HG02610 (cell line): Measurements from ENCODE around the gene CPEB1.
"Not testable (repeated sequence)": the region's sequence is repeated elsewhere in the genome, so short reads cannot be mapped to it uniquely, and the experiment has no call there.

Source experiments
- ATAC-seq: cut with Tn5 transposase; IDR thresholded peaks from one replicate; pipeline ENCODE4 v1.9.1; 2021; ENCODE audit warnings: mild to moderate bottlenecking, moderate library complexity; ENCODE audit not compliant: unreplicated experiment

CPEB1 gene

GRCh38 chr15:82649226-82649999, 2.2 kb upstream of the CPEB1 start:
- ATAC-seq, result no peak

DNA sequence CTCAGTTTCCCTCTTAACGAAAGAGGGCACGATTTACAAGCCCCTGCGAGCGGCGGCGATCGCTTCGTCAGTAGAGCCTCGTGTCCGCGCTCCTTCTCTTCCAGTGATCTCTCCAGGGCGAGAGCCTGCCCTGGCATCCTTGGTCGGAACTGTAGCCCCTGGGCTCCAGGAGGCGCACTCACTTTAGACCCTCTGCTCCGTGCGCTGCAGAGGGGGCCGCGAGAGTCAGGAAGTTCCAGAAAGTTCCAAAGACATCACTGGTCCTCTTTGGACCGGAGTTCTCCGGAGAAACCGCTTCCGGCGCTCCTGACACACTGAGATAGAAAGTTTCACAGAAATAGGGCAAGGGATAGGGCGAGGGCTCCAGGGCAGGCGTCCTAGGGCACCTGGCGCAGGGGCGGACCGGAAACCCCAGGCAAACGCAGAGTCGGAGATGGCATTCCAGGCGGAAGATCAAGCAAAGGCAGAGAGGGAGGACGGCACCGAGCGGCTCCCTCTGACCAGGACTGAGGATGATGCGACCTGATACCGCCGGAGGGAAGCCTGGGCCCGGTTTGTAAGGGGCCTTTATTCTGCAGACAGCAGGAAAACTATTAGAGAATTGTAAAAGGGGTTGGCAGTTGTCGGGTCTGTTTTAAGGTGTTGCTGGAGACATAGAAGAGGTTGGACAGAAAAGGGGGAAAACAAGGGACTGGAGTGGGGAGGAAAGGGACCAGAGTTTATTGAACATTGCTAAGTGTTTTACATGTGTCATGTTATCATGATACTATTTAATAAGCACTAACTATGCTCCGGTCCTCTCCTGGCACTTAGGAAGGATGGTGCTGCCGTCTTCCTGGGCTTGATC, 1.3 kb upstream of the CPEB1 start:
- no peak for ATAC-seq

DNA sequence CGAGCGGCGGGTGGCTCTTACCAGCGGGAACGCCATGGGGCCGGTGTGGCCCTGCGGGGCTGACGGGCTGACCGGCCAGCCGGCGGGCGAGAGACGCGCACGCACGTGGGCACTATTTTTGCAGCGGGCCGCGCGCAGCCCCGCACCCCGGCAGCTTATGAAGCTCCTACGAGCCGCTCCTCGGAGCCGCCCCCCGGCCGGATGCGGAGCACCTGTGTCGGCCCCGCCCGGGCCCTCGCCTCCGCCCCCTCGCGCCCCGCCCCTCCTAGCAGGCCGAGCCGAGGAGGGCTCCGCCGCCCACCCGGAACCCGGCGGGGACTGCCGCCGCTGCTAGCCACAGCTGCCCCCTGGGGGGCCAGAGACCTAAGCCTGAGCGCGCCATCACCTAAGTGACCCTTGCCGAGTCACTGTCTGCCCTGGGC, 683 bp upstream of the CPEB1 start:
- no peak for ATAC-seq

GRCh38 chr15:82646250-82647044, 716 bp downstream of the CPEB1 start:
- no peak for ATAC-seq

- not testable (repeated sequence) for ATAC-seq
Observed at GRCh38 chr15:82644967-82645852, 2.0 kb downstream of the CPEB1 start.

GRCh38 chr15:82643992-82644391, 3.2 kb downstream of the CPEB1 start:
- no peak for ATAC-seq

DNA sequence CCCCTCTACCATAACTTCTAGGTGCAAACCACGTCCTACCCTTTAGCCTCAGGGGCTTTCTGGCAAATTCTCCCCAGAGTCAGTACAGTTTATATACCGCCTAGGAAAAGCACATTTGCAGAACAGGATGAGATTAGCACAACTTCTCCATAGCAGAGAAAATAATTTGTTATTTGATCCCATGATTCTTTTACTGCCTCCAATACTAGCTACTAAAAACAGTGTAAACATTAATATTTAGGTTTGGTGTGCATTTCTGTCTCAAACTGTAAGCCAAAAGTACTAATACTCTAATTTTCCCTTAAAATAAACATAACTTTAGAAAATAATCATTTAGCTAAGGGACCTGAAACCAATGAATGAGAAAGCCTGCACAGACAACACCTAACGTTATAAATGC, 4.5 kb downstream of the CPEB1 start:
- ATAC-seq, result no peak

GRCh38 chr15:82641129-82641798, 5.9 kb downstream of the CPEB1 start:
- no peak for ATAC-seq

- ATAC-seq, result no peak
Observed at GRCh38 chr15:82640672-82641071, 6.5 kb downstream of the CPEB1 start.

- ATAC-seq, result no peak
Observed at GRCh38 chr15:82635798-82636197, 11.4 kb downstream of the CPEB1 start.

DNA sequence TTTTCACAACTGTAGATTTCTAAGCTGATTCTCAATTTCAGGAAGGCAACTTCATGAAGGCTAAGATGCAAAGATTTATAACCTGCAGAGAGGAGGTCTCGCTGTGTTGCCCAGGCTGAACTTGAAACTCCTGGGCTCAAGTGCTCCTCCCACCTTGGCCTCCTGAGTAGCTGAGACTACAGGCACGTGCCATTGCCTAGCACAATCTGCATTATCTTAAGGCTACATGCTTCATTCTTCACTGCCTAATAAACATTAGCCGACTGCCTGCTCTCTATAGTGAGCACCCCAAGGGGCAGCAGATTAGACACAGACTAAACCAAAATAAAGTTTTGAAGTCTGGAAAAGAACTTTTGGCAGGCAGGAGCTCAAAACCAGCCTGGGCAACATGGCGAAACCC, 17.1 kb downstream of the CPEB1 start:
- no peak for ATAC-seq

- no peak for ATAC-seq
Observed at GRCh38 chr15:82625136-82625535, 22.0 kb downstream of the CPEB1 start.

GRCh38 chr15:82624438-82624837, 22.7 kb downstream of the CPEB1 start:
- ATAC-seq, result no peak

GRCh38 chr15:82624008-82624407, 23.2 kb downstream of the CPEB1 start:
- no peak for ATAC-seq

DNA sequence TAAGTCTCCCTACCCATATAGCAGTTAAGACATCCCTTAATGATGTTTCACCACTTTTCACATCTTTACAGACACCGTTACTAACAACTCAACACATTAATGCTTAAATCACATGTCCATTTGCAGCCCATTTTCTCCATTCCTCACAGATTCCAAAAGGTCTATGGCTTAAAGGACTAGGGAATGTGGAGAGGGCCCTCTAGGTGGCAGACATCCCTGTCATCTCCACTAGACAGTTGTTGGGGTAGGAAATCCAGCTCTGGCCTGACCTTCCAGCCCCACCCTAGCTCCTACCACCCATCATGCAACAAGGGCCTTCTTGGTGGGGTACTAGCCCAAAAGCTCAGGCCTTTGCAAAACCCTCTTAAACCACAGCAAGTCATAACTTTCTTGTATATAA, 25.2 kb downstream of the CPEB1 start:
- no peak for ATAC-seq

DNA sequence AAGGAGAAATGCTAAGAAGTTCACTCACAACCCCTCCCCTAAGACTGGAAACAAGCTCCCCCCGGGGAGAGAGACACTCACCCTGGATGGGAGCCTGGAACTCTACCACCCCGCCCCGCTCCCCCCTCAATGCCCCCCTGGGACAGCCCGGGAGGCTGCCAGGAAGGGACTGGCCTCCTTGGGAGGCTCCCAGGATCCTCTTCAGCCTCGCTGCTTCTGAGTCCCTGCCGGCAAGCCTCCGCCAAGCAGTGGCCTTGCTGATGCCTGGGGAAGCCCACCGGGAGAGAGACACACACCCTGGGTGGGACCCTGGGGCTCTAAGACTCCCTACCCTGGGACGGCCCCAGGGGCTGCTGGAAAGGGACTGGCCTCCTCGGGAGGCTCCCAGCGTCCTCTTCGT, 33.4 kb downstream of the CPEB1 start:
- no peak for ATAC-seq

DNA sequence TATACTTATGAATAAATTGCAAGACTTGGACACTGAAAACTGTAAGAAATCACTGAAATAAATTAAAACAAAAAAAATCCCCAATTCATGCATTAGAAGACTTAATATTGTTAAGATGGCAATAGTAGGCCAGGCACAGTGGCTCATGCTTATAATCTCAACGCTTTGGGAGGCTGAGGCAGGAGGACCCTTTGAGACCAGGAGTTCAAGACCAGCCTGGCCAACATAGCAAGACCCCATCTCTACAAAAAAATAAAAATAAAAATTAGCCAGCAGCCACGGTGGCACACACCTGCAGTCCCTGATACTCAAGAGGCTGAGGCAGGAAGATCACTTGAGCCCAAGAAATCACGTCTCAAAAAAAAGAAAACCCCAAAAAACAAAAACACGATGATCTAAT, 35.8 kb downstream of the CPEB1 start:
- ATAC-seq, result no peak

- no peak for ATAC-seq
Observed at GRCh38 chr15:82602195-82602594, 45.0 kb downstream of the CPEB1 start.

DNA sequence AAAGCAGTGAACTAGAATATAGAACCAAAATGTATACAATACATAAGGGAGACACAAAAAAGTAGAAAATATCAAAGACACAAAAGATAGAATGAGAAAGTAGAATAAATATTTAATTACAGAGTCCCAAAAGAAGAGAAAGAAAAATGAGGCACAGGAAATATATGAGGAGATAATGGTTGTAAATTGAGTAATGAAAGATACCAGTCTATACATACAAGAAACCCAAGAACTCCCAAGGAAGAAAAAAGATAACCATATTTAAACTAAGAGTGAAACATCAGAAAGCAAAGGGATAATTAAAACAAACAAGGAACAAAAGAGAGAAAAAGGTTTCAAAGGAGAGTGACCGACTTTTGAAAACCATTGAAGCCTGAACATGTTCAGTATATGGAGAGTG, 47.3 kb downstream of the CPEB1 start:
- no peak for ATAC-seq

GRCh38 chr15:82597815-82598214, 49.3 kb downstream of the CPEB1 start:
- no peak for ATAC-seq
